ENCODE measurements around the gene PI3.

The PI3 gene

GRCh38 chr20:45189067-45189609 is 14.4 kb downstream of the PI3 start:
- no peak for DNase-seq

DNA sequence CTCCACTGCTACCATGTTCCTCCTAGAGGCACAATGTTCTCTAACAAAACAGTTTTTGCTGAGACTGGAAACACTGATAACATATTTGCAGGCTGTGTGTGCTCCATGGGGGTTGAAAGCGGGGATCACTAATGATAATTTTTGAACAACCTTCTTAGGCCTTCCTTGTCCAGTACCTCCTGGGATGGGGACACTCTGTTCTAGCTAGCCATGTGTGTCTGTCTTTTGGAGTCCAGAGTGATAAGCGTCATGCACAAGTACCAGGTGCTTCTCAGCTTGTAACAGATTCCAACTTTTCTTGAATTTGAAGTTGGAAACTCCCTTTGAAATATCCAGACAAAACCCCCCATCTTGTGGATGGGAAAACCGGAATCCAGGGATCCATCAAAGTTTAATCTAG is 15.2 kb downstream of the PI3 start:
- DNase-seq: no peak

DNA sequence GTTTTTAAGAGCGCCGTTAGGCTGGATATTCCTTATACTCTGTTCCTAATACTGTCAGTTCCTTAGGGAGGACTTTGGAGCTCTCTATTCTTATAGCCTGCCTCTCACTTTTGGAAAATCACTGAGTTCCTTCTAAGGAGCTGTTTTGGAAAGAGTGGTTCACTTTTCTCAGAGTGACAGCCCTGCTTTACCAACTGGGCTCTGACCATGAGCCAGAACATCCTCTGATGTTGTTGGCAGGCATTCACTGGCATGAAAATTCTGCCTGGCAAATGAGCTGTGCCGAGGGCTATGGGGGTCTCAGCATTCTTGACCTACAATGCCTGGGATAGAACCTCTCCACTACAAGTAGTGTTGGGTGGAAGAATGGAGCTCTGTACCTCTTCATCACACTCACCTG is 17.2 kb downstream of the PI3 start:
- no peak for DNase-seq

DNA sequence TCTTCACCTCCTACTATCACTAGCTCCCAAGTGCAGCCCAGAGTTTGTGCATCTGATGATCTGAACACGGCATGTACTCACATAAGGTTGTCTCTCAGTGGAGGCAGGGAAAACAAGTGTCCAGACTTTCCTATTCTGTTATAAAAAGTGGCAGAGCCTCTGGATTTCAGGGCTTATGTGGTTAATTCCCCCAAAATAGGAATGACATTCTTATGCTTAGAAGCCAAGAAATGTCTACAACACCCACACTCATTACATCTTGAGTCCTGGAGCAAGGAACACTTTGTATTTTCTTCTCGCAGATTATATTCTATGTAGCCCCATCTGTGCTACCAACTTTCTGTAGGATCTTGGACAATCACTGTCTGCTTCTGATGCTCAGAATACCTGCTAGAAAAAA is 18.6 kb downstream of the PI3 start:
- DNase-seq: no peak

- DNase-seq: no peak
Observed at GRCh38 chr20:45206725-45207124, 32.0 kb downstream of the PI3 start, which contains the start of gene SEMG1. TSS of gene SEMG1 (plus strand) at chr20:45207033. CDS start at chr20:45207054, 21 bp downstream.

- DNase-seq: no peak
Observed at GRCh38 chr20:45209924-45210323, 35.2 kb downstream of the PI3 start.

GRCh38 chr20:45211569-45212474 is 37.1 kb downstream of the PI3 start:
- no peak for DNase-seq

DNA sequence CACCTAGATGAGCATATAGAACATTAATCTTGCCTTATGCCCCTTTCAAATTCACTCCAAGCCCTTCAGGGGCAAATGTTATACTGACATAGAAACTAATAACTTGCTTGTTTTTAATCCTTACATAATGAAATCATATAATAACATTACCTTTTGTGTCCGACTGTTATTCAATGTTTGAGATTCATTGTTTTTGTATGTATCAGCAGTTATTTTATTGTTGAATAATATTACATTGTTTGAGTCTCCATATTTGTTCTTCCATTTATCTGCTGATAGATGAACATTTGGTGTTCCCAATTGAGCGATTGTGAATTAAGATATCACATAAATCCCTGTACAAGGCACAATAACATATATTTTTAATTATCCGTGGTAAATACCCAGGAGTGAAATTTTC is 38.1 kb downstream of the PI3 start:
- no peak for DNase-seq

DNA sequence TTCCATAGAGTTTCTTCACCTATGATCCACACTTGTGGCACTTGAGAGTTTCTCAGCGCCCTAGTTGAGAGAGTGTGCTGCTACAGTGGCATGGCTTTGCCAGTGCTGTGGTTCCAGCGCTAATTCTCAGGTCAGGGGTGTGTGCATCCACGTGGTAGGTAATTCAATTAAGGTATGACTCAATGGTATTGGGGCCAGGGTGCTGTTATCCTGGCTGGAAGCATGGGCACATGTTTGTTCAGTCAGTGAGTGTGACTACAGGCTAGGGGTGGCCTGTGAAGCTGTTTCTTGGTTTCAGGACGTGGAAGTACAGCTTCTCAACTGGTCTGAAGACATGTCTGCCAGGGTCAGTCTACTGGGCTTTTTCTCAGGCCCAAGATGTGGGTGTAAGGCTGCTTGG is 43.4 kb downstream of the PI3 start:
- DNase-seq: no peak

DNA sequence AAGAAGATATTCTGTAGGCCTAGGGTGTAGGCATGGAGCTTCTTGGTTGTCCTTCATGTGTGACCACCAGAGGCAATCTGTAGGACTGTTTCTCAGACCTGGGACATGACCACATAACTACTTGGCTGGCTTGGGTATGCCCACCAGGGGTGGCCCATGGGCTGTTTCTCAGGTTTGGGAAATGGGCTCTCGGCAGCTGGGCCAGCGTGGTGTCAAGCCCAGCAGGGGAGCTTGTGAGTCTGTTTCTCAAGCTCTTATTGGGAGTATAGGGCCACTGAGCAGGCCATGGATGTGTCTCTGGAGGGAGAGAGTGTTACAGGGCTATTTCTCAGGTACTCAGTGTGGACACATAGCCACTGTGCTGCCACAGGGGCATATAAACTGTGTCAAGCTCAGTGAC is 43.9 kb downstream of the PI3 start:
- DNase-seq: no peak

- no peak for DNase-seq
Observed at GRCh38 chr20:45221076-45221475, 46.4 kb downstream of the PI3 start, which contains the start of gene SEMG2. TSS of gene SEMG2 (plus strand) at chr20:45221373. CDS start at chr20:45221390, 17 bp downstream.

GRCh38 chr20:45223136-45223535 is 48.4 kb downstream of the PI3 start:
- DNase-seq: no peak

Data from CD4-positive, alpha-beta T cell treated with Interleukin-12 subunit alpha and Interleukin-12 subunit beta, for 1 hour (primary cell).